H9 (cell line): ENCODE measurements around the gene FGF12. TPM values are rescaled to one million over a fixed set of nuclear protein-coding genes. Genes with fewer than 3 reads are reported as not detected.

Experiments used
- DNase-seq: peaks from one replicate; pipeline ENCODE4 v3.0.0-alpha.2; 2017
- H2AFZ ChIP-seq: one replicate; pipeline ENCODE4 v1.6.1; 2013; ENCODE audit warnings: mild to moderate bottlenecking, low read length, control low read depth, moderate library complexity
- H2AK5ac ChIP-seq: 2 replicates; pipeline ENCODE4 v1.6.1; 2013; ENCODE audit warnings: low read length, control low read depth, mixed read lengths; ENCODE audit not compliant: insufficient read length
- H2BK120ac ChIP-seq: one replicate; pipeline ENCODE4 v1.6.1; 2013; ENCODE audit warnings: low read depth, mild to moderate bottlenecking, low read length, control low read depth, inconsistent platforms; ENCODE audit not compliant: poor library complexity, severe bottlenecking
- H2BK12ac ChIP-seq: 2 replicates; pipeline ENCODE4 v1.6.1; 2013; ENCODE audit warnings: low read length, control low read depth, mixed read lengths, low read depth; ENCODE audit not compliant: insufficient read length
- H2BK15ac ChIP-seq: 2 replicates; pipeline ENCODE4 v1.6.1; 2013; ENCODE audit warnings: low read depth, low read length, control low read depth
- H2BK20ac ChIP-seq: one replicate; pipeline ENCODE4 v1.6.1; 2013; ENCODE audit warnings: low read depth, mild to moderate bottlenecking, low read length, control low read depth, inconsistent platforms; ENCODE audit not compliant: poor library complexity, severe bottlenecking
- H2BK5ac ChIP-seq: 2 replicates; pipeline ENCODE4 v1.6.1; 2013; ENCODE audit warnings: low read length, control low read depth, mixed read lengths; ENCODE audit not compliant: insufficient read length
- H3K14ac ChIP-seq: 2 replicates; pipeline ENCODE4 v1.6.1; 2013; ENCODE audit warnings: low read length, control low read depth; ENCODE audit not compliant: insufficient read depth
- H3K18ac ChIP-seq: 2 replicates; pipeline ENCODE4 v1.6.1; 2013; ENCODE audit warnings: low read depth, mild to moderate bottlenecking, mixed read lengths, low read length, control low read depth; ENCODE audit not compliant: insufficient read length
- H3K23ac ChIP-seq: 2 replicates; pipeline ENCODE4 v1.6.1; 2013; ENCODE audit warnings: low read length, control low read depth, mixed read lengths, low read depth; ENCODE audit not compliant: insufficient read length
- H3K23me2 ChIP-seq: 2 replicates; pipeline ENCODE4 v1.6.1; 2013; ENCODE audit warnings: low read depth, mild to moderate bottlenecking, mixed read lengths, low read length, control low read depth; ENCODE audit not compliant: insufficient read length, poor library complexity, severe bottlenecking
- H3K27ac ChIP-seq: 2 replicates; pipeline ENCODE4 v1.5.1; 2013; ENCODE audit warnings: low read length, control low read depth, mixed read lengths, low read depth; ENCODE audit not compliant: insufficient read length
- H3K27me3 ChIP-seq: 2 replicates; pipeline ENCODE4 v1.6.1; 2013; ENCODE audit warnings: low read length, control low read depth, inconsistent platforms; ENCODE audit not compliant: insufficient read depth
- H3K4ac ChIP-seq: 2 replicates; pipeline ENCODE4 v1.6.1; 2013; ENCODE audit warnings: low read depth, mild to moderate bottlenecking, control low read depth, inconsistent platforms, low read length, moderate library complexity
- H3K4me1 ChIP-seq: 2 replicates; pipeline ENCODE4 v1.6.1; 2013; ENCODE audit warnings: low read length, control low read depth, inconsistent platforms; ENCODE audit not compliant: insufficient read depth
- H3K4me2 ChIP-seq: 2 replicates; pipeline ENCODE4 v1.6.1; 2013; ENCODE audit warnings: low read length, control low read depth, mixed read lengths; ENCODE audit not compliant: insufficient read length, insufficient read depth
- H3K56ac ChIP-seq: 2 replicates; pipeline ENCODE4 v1.6.1; 2013; ENCODE audit warnings: low read depth, mild to moderate bottlenecking, mixed read lengths, low read length, control low read depth; ENCODE audit not compliant: insufficient read length
- H3K79me1 ChIP-seq: 2 replicates; pipeline ENCODE4 v1.6.1; 2013; ENCODE audit warnings: low read depth, mild to moderate bottlenecking, moderate library complexity, low read length, control low read depth, inconsistent platforms; ENCODE audit not compliant: insufficient read depth, poor library complexity, severe bottlenecking
- H3K79me2 ChIP-seq: 2 replicates; pipeline ENCODE4 v1.6.1; 2013; ENCODE audit warnings: low read length, control low read depth, inconsistent platforms; ENCODE audit not compliant: insufficient read depth
- H3K9ac ChIP-seq: 2 replicates; pipeline ENCODE4 v1.6.1; 2013; ENCODE audit warnings: low read length, control low read depth, mixed read lengths; ENCODE audit not compliant: insufficient read length; ENCODE audit errors: extremely low read depth
- H3K9me3 ChIP-seq: one replicate; pipeline ENCODE4 v1.6.1; 2013; ENCODE audit warnings: low read depth, low read length, inconsistent platforms; ENCODE audit not compliant: control insufficient read depth
- H3T11ph ChIP-seq: one replicate; pipeline ENCODE4 v1.6.1; 2013; ENCODE audit warnings: mild to moderate bottlenecking, low read length, control low read depth, inconsistent platforms
- H4K20me1 ChIP-seq: one replicate; pipeline ENCODE4 v1.6.1; 2013; ENCODE audit not compliant: control insufficient read depth, insufficient read length, insufficient read depth
- H4K5ac ChIP-seq: 2 replicates; pipeline ENCODE4 v1.6.1; 2013; ENCODE audit warnings: low read depth, mild to moderate bottlenecking, mixed read lengths, low read length, control low read depth; ENCODE audit not compliant: insufficient read length
- H4K8ac ChIP-seq: replicated peaks from 2 replicates; pipeline ENCODE4 v1.6.1; 2013; ENCODE audit warnings: low read length, control low read depth, mixed read lengths, low read depth; ENCODE audit not compliant: insufficient read length
- H4K91ac ChIP-seq: 2 replicates; pipeline ENCODE4 v1.6.1; 2013; ENCODE audit warnings: low read depth, mild to moderate bottlenecking, moderate library complexity, mixed read lengths, low read length, control low read depth; ENCODE audit not compliant: insufficient read length
- H3K27ac Mint-ChIP-seq, 3 experiments: 2 replicates in 2 of 3; 3 replicates in 1 of 3; pipeline ENCODE4 v1.8.0; 2020 to 2021; ENCODE audit warnings: mixed read lengths in 3 of 3, mild to moderate bottlenecking in 1 of 3, moderate library complexity in 1 of 3
- H3K27me3 Mint-ChIP-seq: 2 replicates; pipeline ENCODE4 v1.8.0; 2021; ENCODE audit warnings: low read depth, mild to moderate bottlenecking, moderate library complexity, mixed read lengths
- H3K36me3 Mint-ChIP-seq, 3 experiments: 2 replicates in 2 of 3; 3 replicates in 1 of 3; pipeline ENCODE4 v1.8.0; 2020 to 2021; ENCODE audit warnings: low read depth in 3 of 3, mixed read lengths in 3 of 3; ENCODE audit not compliant: insufficient read depth in 1 of 3
- H3K4me1 Mint-ChIP-seq, 2 experiments: 2 replicates each; pipeline ENCODE4 v1.8.0; 2020; ENCODE audit warnings: mixed read lengths in 2 of 2
- H3K4me3 Mint-ChIP-seq, 2 experiments: 2 replicates in 1 of 2; 3 replicates in 1 of 2; pipeline ENCODE4 v1.8.0; 2020 to 2021; ENCODE audit warnings: mild to moderate bottlenecking in 2 of 2, mixed read lengths in 2 of 2, moderate library complexity in 1 of 2
- H3K9me3 Mint-ChIP-seq, 2 experiments: 2 replicates in 1 of 2; 3 replicates in 1 of 2; pipeline ENCODE4 v1.8.0; 2020; ENCODE audit warnings: mild to moderate bottlenecking in 2 of 2, mixed read lengths in 2 of 2, moderate library complexity in 1 of 2
- WGBS: extraction: QIAGEN DNeasy Blood & Tissue Kit; methylation state at CpG from one replicate; pipeline ENCODE4 v1.1.7; 2013; ENCODE audit warnings: missing lambda C conversion rate, low lambda C conversion rate, mixed read lengths; ENCODE audit not compliant: insufficient read length; ENCODE audit errors: extremely low coverage; 5-methylcytosine and 5-hydroxymethylcytosine counted together
- total RNA-seq: library from RNA; stranded (reverse); gene quantifications from 2 replicates; pipeline ENCODE4 v1.2.1, GENCODE V29; 2021
- TF ChIP-seq, protein P1 (sequence below): fragments of 200-600 bp; sonication (generic); conservative IDR thresholded peaks from 3 replicates; pipeline ENCODE4 v1.8.0; 2021; ENCODE audit warnings: antibody characterized with exemption, mild to moderate bottlenecking

Gene FGF12
- total RNA-seq, 1 experiment from 2014 or later = 5.6 TPM

- Histone ChIP-seq H3K4me1 (no peaks in the 10 kb centered on the region), H3K56ac (no peak overlapping the region), H3K23ac (no peak overlapping the region), H3K4me2 (no peak overlapping the region), H2AK5ac (no peak overlapping the region), H3K9me3 (no peaks in the 10 kb centered on the region), H3K14ac (no peak overlapping the region), H3K79me1 (no peaks in the 10 kb centered on the region), H3K27ac (no peak overlapping the region), H2BK20ac (no peak overlapping the region), H2BK120ac (no peak overlapping the region), H3K79me2 (no peaks in the 10 kb centered on the region), H3K4ac (no peak overlapping the region), H2BK5ac (no peak overlapping the region), H2BK12ac (no peak overlapping the region), H4K91ac (no peak overlapping the region), H4K5ac (no peak overlapping the region), H4K8ac (no peak overlapping the region), H3K18ac (no peak overlapping the region), H4K20me1 (no peaks in the 10 kb centered on the region), H3K9ac (no peak overlapping the region), H3K23me2 (peaks cover 18% of the 10 kb centered on the region), H3T11ph (no peak overlapping the region), H3K27me3 (no peaks in the 10 kb centered on the region), H2AFZ (no peak overlapping the region), H2BK15ac (no peak overlapping the region)
- TF ChIP-seq, protein P1, sequence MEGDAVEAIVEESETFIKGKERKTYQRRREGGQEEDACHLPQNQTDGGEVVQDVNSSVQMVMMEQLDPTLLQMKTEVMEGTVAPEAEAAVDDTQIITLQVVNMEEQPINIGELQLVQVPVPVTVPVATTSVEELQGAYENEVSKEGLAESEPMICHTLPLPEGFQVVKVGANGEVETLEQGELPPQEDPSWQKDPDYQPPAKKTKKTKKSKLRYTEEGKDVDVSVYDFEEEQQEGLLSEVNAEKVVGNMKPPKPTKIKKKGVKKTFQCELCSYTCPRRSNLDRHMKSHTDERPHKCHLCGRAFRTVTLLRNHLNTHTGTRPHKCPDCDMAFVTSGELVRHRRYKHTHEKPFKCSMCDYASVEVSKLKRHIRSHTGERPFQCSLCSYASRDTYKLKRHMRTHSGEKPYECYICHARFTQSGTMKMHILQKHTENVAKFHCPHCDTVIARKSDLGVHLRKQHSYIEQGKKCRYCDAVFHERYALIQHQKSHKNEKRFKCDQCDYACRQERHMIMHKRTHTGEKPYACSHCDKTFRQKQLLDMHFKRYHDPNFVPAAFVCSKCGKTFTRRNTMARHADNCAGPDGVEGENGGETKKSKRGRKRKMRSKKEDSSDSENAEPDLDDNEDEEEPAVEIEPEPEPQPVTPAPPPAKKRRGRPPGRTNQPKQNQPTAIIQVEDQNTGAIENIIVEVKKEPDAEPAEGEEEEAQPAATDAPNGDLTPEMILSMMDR = no peak
- no CpG with 5 or more reads among the region's 7 CpGs for WGBS
- Mint-ChIP-seq H3K4me1 (peaks cover 13 to 19% of the 10 kb centered on the region in 2 experiments), H3K9me3 (no peaks in the 10 kb centered on the region), H3K27me3 (peaks cover 21% of the 10 kb centered on the region), H3K4me3 (no peak overlapping the region), H3K36me3 (no peaks in the 10 kb centered on the region), H3K27ac (no peak overlapping the region)
- no peak for DNase-seq
Measured at GRCh38 chr3:192516820-192517219, 210.5 kb downstream of the FGF12 start.
